GM08714 (cell line): Measurements from ENCODE around the gene CRYBG1.
"Not testable (repeated sequence)": the region's sequence is repeated elsewhere in the genome, so short reads cannot be mapped to it uniquely, and the experiment has no call there.

Experiments
- H3K4me3 ChIP-seq: fragments of 200-500 bp; sonication (Bioruptor generic); 2 replicates; pipeline ENCODE4 v1.5.1; 2014; ENCODE audit warnings: mild to moderate bottlenecking, low read length, inconsistent platforms
- ZNF274 ChIP-seq: IDR thresholded peaks from 2 replicates; pipeline ENCODE4 v1.6.1; 2012; ENCODE audit warnings: mild to moderate bottlenecking, low read depth, low read length

Gene CRYBG1

DNA sequence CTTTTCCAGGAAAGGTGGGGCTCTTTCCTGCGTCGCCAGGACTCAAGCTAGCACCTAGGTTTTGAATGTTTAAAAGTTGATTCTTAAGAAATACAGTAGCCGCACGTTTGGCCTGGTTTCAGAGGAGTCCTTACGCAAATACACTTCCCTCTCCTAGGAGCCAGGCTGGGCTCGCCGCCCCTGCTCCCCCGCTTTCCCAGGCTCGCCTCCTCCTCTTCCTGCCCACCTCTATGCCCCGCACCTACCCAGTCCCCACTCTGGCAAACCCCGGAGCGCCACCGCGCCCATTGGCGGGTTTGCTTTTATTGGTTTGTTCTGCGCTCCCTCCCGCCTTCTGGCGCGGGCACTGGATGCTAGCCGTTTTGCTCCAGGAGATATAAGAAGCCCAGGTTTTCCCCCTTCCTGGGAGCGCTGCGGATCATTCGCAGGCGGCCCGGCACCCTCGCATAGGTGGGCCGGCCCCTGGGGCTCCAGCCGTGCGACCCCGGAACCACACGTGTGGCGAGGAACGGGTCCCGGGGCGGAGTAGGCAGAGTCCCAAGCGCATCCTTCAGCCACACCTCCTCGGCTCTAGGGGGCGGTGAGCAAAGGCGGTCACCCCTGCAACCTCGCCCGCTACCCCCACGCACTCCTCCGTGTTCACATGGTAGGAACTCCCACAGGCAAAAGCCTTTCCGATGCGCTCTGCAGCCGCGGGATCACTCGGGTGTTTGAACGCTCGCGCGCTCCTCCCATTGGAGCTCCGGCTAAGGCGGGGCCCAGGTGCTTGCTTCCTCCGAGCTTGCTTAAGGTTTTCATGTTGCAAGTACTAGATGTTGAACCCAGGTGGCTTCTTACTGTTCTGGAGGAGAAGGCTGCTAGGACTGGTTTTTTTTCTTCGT, 149.8 kb downstream of the CRYBG1 start:
- peak overlapping the region; percentile 63 for H3K4me3 ChIP-seq

GRCh38 chr6:106511288-106512047, 151.0 kb downstream of the CRYBG1 start:
- TF ChIP-seq ZNF274: no peak
- H3K4me3 ChIP-seq: peak overlapping the region; percentile 84

More for the DNA sequence above, 149.8 kb downstream of the CRYBG1 start:
- no peak for TF ChIP-seq ZNF274

GRCh38 chr6:106512048-106512967, 151.8 kb downstream of the CRYBG1 start:
- no peak for TF ChIP-seq ZNF274
- peak overlapping the region; percentile 84; the same call in 1 of the 2 replicates for H3K4me3 ChIP-seq

DNA sequence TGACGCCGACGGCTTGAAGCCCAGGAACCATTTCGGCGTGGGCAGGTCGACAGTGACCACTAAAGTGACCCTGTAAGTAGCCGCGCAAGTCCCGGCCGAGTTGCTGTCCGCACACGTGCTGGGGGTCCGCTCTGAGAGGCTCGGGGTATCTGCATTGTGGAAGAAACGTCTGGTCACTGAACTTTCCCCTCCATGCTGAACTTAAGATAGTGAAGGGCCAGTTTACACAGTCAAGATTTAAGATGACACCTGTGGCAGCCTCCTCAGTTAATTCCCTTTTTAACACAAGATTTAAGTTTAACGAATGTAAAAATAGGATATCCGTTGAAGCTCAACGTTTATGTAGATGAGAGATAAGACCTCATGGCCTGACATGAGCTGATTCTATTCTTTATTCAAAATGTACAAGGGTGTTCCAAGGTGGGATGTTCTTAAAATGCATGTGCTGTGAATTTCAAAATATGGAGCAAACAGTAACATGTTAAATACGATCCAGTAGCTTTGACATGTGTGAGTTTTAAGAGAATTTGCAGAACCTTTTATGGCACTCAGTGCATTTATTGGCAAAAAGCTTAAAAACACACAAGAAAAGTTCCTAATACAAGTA, 152.6 kb downstream of the CRYBG1 start:
- TF ChIP-seq ZNF274: no peak
- H3K4me3 ChIP-seq: peak overlapping the region; percentile 84

GRCh38 chr6:106513808-106514582, 153.5 kb downstream of the CRYBG1 start:
- peak overlapping the region; percentile 84 for H3K4me3 ChIP-seq

DNA sequence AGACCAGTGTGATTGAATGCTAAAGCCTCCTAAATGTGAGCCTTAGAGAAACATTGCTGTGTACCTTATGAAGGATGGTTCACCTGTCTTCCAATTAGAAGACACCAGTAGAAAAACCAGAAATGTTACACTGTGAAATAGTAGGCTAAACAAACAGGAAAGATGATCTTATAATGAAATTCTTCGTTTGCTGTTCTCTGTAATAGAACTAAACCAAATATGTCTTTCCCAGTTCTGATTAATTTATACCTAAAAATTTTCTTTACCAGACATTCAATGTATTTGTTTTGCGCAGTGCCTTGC, 154.0 kb downstream of the CRYBG1 start:
- no peak for TF ChIP-seq ZNF274
- peak overlapping the region; percentile 30; the same call in 1 of the 2 replicates for H3K4me3 ChIP-seq

More at GRCh38 chr6:106513808-106514582, 153.5 kb downstream of the CRYBG1 start:
- no peak for TF ChIP-seq ZNF274

- H3K4me3 ChIP-seq: not testable (repeated sequence)
Measured at GRCh38 chr6:106515582-106515981, 155.1 kb downstream of the CRYBG1 start.

GRCh38 chr6:106516616-106517015, 156.1 kb downstream of the CRYBG1 start:
- H3K4me3 ChIP-seq: peak overlapping the region; percentile 54; the same call in 1 of the 2 replicates
- no peak for TF ChIP-seq ZNF274

DNA sequence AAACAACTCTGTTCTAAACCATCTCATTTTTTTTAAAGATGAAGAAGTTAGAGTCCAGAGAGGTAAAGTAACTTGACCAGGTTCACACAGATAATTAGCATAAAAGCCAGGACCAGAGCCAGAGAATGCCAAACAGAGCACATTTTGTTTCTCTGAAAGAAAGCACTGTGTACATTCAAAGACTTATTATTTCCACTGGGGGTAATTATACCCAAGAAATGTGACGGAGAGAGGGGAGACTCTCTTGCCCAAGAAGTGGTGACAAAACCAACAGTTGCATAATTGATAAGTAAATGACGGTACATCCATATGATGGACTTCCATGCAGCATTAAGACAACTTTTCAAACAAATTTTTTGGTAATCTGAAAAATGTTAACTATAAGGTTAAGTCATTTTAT, 157.2 kb downstream of the CRYBG1 start:
- no peak for TF ChIP-seq ZNF274
- H3K4me3 ChIP-seq: peak overlapping the region; percentile 39; the same call in 1 of the 2 replicates

DNA sequence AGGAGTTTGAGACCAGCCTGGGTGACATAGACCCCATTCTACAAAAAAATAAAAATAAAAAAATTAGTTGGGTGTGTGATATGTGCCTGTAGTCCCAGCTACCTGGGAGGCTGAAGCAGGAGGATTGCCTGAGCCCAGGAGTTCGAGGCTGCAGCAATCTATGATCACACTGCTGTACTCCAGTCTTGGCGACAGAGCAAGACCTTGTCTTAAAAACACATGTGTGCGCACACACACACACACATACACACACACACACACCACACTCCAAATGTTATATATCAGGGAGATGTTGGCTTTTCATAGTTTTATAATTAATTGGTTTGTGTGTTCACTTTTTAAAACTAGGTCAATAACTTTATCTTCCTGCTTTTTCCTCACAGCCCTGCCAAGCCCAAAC, 158.2 kb downstream of the CRYBG1 start:
- TF ChIP-seq ZNF274: no peak
- H3K4me3 ChIP-seq: peak overlapping the region; percentile 56

DNA sequence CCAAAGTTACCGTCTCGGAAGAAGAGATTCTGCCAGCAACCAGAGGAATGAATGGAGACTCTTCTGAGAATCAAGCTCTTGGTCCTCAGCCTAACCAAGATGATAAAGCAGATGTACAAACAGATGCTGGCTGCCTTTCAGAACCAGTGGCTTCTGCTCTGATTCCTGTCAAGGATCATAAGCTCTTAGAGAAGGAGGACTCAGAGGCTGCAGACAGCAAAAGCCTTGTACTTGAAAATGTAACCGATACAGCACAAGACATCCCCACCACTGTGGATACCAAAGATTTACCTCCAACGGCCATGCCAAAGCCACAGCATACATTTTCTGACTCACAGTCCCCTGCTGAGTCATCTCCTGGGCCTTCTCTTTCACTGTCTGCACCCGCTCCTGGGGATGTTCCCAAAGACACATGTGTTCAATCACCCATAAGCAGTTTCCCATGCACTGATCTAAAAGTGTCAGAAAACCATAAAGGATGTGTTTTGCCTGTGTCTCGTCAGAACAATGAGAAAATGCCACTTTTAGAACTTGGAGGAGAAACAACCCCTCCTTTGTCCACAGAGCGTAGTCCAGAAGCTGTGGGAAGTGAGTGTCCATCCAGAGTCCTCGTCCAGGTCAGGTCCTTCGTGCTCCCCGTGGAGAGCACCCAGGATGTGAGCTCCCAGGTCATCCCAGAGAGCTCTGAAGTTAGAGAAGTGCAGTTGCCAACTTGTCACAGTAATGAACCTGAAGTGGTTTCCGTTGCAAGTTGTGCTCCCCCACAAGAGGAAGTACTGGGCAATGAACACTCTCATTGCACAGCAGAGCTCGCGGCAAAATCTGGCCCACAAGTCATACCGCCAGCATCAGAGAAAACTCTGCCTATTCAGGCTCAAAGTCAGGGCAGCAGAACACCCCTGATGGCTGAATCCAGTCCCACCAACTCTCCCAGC, 159.2 kb downstream of the CRYBG1 start:
- H3K4me3 ChIP-seq: peak overlapping the region; percentile 93

More for the DNA sequence above, 159.2 kb downstream of the CRYBG1 start:
- TF ChIP-seq ZNF274: no peak
